IMR-90 (cell line): Measurements from ENCODE around the gene RBM41.

Experiments
- CTCF ChIP-seq: conservative IDR thresholded peaks from 2 replicates; pipeline ENCODE4 v1.5.1; 2012; ENCODE audit warnings: mild to moderate bottlenecking, low read depth, low read length, improper control_type of control experiment
- POLR2A ChIP-seq: IDR thresholded peaks from 2 replicates; pipeline ENCODE4 v1.6.1; 2012; ENCODE audit warnings: mild to moderate bottlenecking, low read depth, low read length

- no peak for TF ChIP-seq POLR2A
- TF ChIP-seq CTCF = no peak
Measured at GRCh38 chrX:107047622-107048021, 71.0 kb downstream of the RBM41 start.
